ENCODE data around the gene DPY19L1.

Gene DPY19L1

GRCh38 chr7:35021445-35021844, 15.8 kb downstream of the DPY19L1 start:
- DNase-seq (ENCODE audit: low read depth), result no peak
- no peak overlapping the region for H3K4me3 ChIP-seq (ENCODE audit: low read depth, low read length)
- TF ChIP-seq CTCF (IDR thresholded peaks at IDR 0.05; ENCODE audit: control insufficient read depth, extremely low read depth, insufficient read depth), result no peak

- DNase-seq (ENCODE audit: low read depth), result no peak
- no peak for TF ChIP-seq CTCF (IDR thresholded peaks at IDR 0.05; ENCODE audit: control insufficient read depth, extremely low read depth, insufficient read depth)
- no peak overlapping the region for H3K4me3 ChIP-seq (ENCODE audit: low read depth, low read length)
Observed at GRCh38 chr7:35019801-35020200, 17.5 kb downstream of the DPY19L1 start.

DNA sequence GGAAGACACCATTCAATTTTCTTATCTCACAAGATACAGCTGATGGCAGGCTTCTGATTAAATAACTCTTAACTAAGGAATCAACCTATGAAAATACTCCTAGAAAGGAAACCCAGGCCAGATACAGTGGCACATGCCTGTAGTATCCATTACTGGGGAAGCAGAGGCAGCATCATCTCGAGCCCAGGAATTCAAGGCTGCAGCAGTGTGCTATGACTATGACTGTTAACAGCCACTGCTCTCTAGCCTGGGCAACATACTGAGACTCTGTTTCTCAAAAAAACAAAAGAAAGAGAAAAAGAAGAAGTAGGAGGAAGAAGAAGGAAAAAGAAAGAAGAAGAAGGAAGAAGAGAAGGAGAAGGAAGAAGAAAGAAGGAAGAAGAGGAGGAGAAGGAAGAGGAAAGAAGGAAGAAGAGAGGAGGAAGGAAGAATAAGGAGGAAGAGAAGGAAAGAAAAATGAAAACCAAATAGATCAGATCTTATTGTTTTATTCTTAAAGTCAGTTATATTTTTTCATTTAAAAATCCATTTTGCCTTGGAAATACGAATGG, 18.0 kb downstream of the DPY19L1 start:
- H3K4me3 ChIP-seq (ENCODE audit: low read depth, low read length), result no peak overlapping the region
- TF ChIP-seq CTCF (IDR thresholded peaks at IDR 0.05; ENCODE audit: control insufficient read depth, extremely low read depth, insufficient read depth), result no peak
- no peak for DNase-seq (ENCODE audit: low read depth)

GRCh38 chr7:35015346-35015859, 21.9 kb downstream of the DPY19L1 start:
- TF ChIP-seq CTCF (IDR thresholded peaks at IDR 0.05; ENCODE audit: control insufficient read depth, extremely low read depth, insufficient read depth), result no peak
- H3K4me3 ChIP-seq (ENCODE audit: low read depth, low read length), result no peak overlapping the region

GRCh38 chr7:35012160-35012559, 25.1 kb downstream of the DPY19L1 start:
- no peak overlapping the region for H3K4me3 ChIP-seq (ENCODE audit: low read depth, low read length)
- no peak for TF ChIP-seq CTCF (IDR thresholded peaks at IDR 0.05; ENCODE audit: control insufficient read depth, extremely low read depth, insufficient read depth)
- DNase-seq (ENCODE audit: low read depth), result no peak

More at GRCh38 chr7:35015346-35015859, 21.9 kb downstream of the DPY19L1 start:
- DNase-seq (ENCODE audit: low read depth), result no peak

DNA sequence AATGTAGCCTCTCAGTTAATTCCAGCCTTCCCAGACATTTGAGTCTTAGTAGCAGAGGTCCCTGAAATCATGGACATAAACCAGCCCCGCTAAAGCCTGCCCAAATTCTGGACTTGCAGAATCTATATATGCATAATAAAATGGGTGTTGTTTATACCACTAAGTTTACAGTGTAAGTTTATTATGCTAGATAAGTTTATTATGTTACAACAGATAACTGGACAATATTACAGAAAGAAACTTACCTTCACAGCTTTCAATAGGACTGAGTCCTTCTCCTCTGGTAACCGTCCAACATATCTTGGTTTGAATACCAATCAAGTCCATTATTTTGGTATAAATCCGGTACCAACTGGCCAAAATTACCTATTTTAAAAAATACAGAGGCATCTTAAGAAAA, 26.2 kb downstream of the DPY19L1 start:
- DNase-seq (ENCODE audit: low read depth), result no peak
- H3K4me3 ChIP-seq (ENCODE audit: low read depth, low read length), result no peak overlapping the region
- TF ChIP-seq CTCF (IDR thresholded peaks at IDR 0.05; ENCODE audit: control insufficient read depth, extremely low read depth, insufficient read depth), result no peak

GRCh38 chr7:35007768-35008167, 29.5 kb downstream of the DPY19L1 start:
- no peak for DNase-seq (ENCODE audit: low read depth)
- no peak for TF ChIP-seq CTCF (IDR thresholded peaks at IDR 0.05; ENCODE audit: control insufficient read depth, extremely low read depth, insufficient read depth)
- no peak overlapping the region for H3K4me3 ChIP-seq (ENCODE audit: low read depth, low read length)

All from LNCaP clone FGC (cell line).